Measurements from ENCODE around the gene CDKL1.
"Not testable (repeated sequence)": the region's sequence is repeated elsewhere in the genome, so short reads cannot be mapped to it uniquely, and the experiment has no call there.

Gene CDKL1

DNA sequence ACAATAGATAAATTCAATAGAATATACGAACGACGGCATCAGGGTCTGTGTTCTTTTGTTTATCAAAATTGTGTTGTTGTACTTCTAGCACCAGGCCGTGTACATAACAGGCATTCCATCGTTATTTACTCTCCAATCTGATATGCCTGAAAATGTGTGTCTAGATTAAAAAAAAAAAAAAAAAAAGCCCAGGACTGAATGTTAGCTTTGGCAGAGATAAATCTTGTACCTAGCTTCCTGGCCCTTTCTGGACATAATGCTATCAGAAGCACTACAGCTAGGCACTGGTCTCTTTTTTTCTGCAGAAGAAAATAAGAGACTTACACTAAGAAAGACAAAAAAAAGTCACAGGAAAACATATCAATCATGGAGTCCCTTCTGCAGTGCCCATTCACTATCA lies 37.0 kb downstream of the CDKL1 start:
- DNase-seq (ENCODE audit: low read depth in 1 of 2, low spot score in 1 of 2) = no peak

- no peak for DNase-seq (ENCODE audit: low read depth in 1 of 2, low spot score in 1 of 2)
Measured at GRCh38 chr14:50357753-50358395, 38.8 kb downstream of the CDKL1 start.

GRCh38 chr14:50357124-50357523 lies 39.6 kb downstream of the CDKL1 start:
- no peak for DNase-seq (ENCODE audit: low read depth in 1 of 2, low spot score in 1 of 2)

GRCh38 chr14:50356283-50356682 lies 40.4 kb downstream of the CDKL1 start:
- not testable (repeated sequence) for DNase-seq (ENCODE audit: low read depth in 1 of 2, low spot score in 1 of 2)

GRCh38 chr14:50355692-50356091 lies 41.0 kb downstream of the CDKL1 start:
- no peak for DNase-seq (ENCODE audit: low read depth in 1 of 2, low spot score in 1 of 2)

- no peak for DNase-seq (ENCODE audit: low read depth in 1 of 2, low spot score in 1 of 2)
Measured at GRCh38 chr14:50354527-50354926, 42.2 kb downstream of the CDKL1 start.

DNA sequence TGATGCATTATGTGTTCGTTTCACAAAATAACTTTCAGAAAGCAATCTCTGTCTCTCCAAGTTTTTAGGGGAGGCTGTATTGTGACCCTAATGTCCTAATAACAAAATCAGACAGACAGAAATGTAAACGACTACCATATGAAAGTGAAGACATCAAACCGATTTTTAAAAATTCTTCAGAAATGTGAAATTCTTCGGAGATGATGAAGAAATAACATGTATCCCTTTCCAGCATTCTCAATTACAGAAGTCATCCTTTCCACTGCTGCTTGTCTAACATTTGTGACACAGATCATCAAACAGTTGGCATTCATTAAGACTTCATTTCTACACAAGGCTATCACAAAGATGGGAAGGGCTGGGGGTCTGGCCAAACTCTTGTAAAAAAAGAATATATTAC lies 43.6 kb downstream of the CDKL1 start:
- no peak for DNase-seq (ENCODE audit: low read depth in 1 of 2, low spot score in 1 of 2)

DNA sequence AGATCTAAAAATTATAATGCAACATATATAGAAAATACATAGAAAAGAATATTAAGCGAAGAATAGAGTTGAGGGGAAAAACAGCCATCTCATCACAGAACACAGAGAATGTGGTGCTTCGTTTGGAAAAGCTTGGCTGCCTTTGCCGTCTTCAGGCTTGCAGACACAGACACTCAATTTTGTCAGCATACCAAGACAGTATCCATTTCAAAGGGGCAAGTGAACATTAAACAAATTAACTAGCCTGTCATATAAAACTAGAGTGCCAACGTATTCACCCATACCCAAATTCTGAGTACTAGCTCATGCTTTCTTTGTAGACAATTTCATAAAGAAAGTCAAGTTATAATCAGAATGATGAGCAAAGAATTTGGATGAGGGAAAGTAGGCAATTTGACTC lies 44.1 kb downstream of the CDKL1 start:
- DNase-seq (ENCODE audit: low read depth in 1 of 2, low spot score in 1 of 2) = no peak

GRCh38 chr14:50350975-50351374 lies 45.7 kb downstream of the CDKL1 start:
- no peak for DNase-seq (ENCODE audit: low read depth in 1 of 2, low spot score in 1 of 2)

GRCh38 chr14:50348933-50349332 lies 47.7 kb downstream of the CDKL1 start:
- no peak for DNase-seq (ENCODE audit: low read depth in 1 of 2, low spot score in 1 of 2)

DNA sequence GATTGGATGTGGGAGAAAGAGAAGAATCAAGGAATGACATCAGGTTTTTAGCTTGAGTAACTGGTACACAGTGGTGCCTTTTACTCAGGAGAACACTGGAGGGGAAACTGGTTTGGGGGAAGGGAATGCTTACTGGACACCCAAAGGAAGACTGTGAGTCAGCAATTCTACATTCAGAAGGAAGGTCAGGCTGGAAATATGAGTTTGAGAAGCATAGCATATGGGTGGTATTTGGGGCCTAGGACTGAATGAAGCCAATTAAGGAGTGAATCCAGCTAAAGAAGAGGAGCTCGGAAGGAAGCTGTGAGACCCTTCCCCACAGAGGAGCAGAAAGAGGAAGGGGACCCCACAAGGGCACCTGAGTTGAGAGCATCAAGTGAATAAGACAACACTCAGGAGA lies 49.2 kb downstream of the CDKL1 start:
- DNase-seq (ENCODE audit: low read depth in 1 of 2, low spot score in 1 of 2) = no peak

GRCh38 chr14:50345846-50346422 lies 50.7 kb downstream of the CDKL1 start:
- DNase-seq (ENCODE audit: low read depth in 1 of 2, low spot score in 1 of 2) = no peak

- no peak for DNase-seq (ENCODE audit: low read depth in 1 of 2, low spot score in 1 of 2)
Measured at GRCh38 chr14:50344876-50345563, 51.7 kb downstream of the CDKL1 start.

DNA sequence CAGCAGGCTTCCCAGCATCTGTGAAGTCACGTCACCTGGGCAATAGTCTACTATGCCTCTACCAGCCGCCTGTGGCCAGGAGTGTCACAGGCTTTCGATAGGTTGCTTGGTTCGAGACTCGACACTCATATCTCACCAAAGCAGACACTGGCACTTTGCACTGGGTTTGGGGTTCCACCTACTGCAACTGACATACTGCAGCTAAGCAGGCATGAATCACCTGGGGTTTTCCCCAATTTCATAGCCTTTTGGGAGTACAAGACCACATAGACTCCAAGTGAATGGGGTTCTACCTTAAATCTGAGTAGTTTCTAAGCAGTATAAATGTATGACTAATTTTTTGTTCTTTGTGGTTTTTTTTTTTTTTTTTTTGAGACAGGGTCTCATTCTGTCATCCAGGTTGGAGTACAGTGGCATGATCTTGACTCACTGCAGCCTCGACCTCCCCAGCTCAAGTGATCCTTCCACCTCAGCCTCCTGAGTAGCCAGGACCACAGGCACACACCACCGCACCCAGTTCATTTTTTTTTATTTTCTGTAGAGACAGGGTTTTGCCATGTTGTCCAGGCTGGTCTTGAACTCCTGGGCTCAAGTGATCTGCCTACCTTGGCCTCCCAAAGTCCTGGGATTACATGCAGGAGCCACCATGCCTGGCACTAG lies 52.4 kb downstream of the CDKL1 start:
- peak in 1 of 2 donors; percentile 31 for DNase-seq (ENCODE audit: low read depth in 1 of 2, low spot score in 1 of 2)

- DNase-seq (ENCODE audit: low read depth in 1 of 2, low spot score in 1 of 2) = no peak
Measured at GRCh38 chr14:50343434-50343833, 53.2 kb downstream of the CDKL1 start.

GRCh38 chr14:50342221-50343078 lies 54.2 kb downstream of the CDKL1 start:
- DNase-seq (ENCODE audit: low read depth in 1 of 2, low spot score in 1 of 2) = no peak

GRCh38 chr14:50340963-50341362 lies 55.7 kb downstream of the CDKL1 start:
- DNase-seq (ENCODE audit: low read depth in 1 of 2, low spot score in 1 of 2) = no peak

GRCh38 chr14:50340045-50340444 lies 56.6 kb downstream of the CDKL1 start:
- no peak for DNase-seq (ENCODE audit: low read depth in 1 of 2, low spot score in 1 of 2)

DNA sequence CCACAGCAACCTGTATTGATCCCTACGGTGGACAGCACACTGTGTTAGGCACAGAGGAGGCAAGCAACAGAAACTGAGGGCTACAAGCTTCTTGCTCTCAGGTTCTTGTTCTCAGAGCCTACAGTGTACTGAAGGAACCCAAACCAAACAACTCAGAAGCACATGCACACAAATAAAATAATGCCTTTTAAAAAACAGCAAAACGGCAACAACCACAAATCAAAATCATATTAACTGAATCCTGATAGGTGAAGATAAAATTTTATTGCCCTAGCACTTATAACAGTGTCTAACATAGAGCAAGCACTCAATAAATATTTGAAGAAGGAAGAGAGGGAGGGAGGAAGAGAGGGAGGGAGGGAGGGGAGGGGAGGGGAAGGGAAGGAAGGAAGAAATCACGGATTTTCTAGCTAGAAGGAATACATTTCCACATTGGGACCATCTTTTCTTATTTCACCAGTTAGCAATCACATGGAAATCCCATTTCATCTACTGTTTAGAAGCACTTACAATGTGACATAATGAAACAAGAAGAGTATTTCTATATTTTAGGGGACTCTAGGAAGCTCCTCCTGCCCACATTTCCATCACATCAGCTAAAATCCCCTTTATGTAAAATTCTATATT lies 57.4 kb downstream of the CDKL1 start:
- no peak for DNase-seq (ENCODE audit: low read depth in 1 of 2, low spot score in 1 of 2)

GRCh38 chr14:50338587-50338986 lies 58.1 kb downstream of the CDKL1 start:
- no peak for DNase-seq (ENCODE audit: low read depth in 1 of 2, low spot score in 1 of 2)
